ENCODE data around the gene MEGF10.

MEGF10 gene

DNA sequence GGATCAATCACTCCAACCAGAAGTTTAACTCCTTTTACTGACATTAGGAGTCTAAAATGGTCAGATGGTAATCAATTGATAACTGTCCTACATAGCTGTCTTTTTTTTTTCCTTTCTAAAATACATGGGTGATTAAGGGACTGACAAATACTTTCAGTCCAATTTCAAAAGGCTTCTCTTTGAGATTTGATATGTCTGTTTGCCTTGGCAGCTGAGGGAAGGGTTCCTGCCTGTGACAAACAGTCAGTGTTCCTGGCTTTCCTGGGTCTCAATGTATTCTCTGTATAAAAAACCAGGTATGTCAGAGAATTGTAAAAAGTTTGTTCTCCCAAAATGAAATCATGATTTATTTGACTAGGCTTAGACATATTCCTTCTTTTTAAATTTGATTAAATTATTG lies 84.5 kb downstream of the MEGF10 start:
- H3K27ac ChIP-seq, result peak overlapping the region; percentile 42
- TF ChIP-seq, protein P1, sequence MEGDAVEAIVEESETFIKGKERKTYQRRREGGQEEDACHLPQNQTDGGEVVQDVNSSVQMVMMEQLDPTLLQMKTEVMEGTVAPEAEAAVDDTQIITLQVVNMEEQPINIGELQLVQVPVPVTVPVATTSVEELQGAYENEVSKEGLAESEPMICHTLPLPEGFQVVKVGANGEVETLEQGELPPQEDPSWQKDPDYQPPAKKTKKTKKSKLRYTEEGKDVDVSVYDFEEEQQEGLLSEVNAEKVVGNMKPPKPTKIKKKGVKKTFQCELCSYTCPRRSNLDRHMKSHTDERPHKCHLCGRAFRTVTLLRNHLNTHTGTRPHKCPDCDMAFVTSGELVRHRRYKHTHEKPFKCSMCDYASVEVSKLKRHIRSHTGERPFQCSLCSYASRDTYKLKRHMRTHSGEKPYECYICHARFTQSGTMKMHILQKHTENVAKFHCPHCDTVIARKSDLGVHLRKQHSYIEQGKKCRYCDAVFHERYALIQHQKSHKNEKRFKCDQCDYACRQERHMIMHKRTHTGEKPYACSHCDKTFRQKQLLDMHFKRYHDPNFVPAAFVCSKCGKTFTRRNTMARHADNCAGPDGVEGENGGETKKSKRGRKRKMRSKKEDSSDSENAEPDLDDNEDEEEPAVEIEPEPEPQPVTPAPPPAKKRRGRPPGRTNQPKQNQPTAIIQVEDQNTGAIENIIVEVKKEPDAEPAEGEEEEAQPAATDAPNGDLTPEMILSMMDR (conservative IDR thresholded peaks at IDR 0.05), result no peak

- peak overlapping the region; percentile 42 for H3K27ac ChIP-seq
- TF ChIP-seq, protein P1 (conservative IDR thresholded peaks at IDR 0.05), result no peak
These were observed 85.0 kb downstream of the MEGF10 start for GRCh38 chr5:127375544-127376091.

- no peak overlapping the region for H3K27ac ChIP-seq
- TF ChIP-seq, protein P1 (conservative IDR thresholded peaks at IDR 0.05), result no peak
These were observed 87.1 kb downstream of the MEGF10 start for GRCh38 chr5:127377651-127378050.

DNA sequence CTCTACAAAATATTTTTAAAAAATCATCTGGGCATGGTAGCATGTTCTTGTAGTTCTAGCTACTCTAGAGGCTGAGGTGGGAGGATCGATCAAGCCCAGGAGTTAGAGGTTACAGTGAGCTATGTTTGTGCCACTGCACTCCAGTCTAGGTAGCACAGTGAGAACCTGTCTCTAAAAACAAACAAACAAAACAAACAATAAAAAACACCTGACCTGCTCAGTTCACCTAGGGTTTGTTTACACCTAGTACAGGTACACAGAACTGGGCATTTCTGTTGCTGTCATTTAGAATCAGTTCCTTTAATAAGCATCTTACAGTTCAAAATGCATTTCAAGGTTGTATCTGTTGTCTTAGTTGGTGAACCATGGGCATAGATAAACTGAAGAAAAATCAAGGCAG lies 95.3 kb downstream of the MEGF10 start:
- peak overlapping the region; percentile 38 for H3K27ac ChIP-seq
- TF ChIP-seq, protein P1 (conservative IDR thresholded peaks at IDR 0.05), result no peak

- peak overlapping the region; percentile 38 for H3K27ac ChIP-seq
- TF ChIP-seq, protein P1 (conservative IDR thresholded peaks at IDR 0.05), result no peak
These were observed 96.0 kb downstream of the MEGF10 start for GRCh38 chr5:127386557-127386956.

GRCh38 chr5:127389601-127390000 lies 99.0 kb downstream of the MEGF10 start:
- no peak overlapping the region for H3K27ac ChIP-seq
- TF ChIP-seq, protein P1 (conservative IDR thresholded peaks at IDR 0.05), result no peak

GRCh38 chr5:127392762-127393161 lies 102.2 kb downstream of the MEGF10 start:
- TF ChIP-seq, protein P1 (conservative IDR thresholded peaks at IDR 0.05), result no peak
- no peak overlapping the region for H3K27ac ChIP-seq
